AG10803 (cell line): Measurements from ENCODE around the gene KCNG4.

Experiments
- DNase-seq: peaks from one replicate; pipeline ENCODE4 v3.0.0; 2010; ENCODE audit warnings: low read depth
- H3K4me3 ChIP-seq: 2 replicates; pipeline ENCODE4 v1.5.1; 2011; ENCODE audit warnings: mild to moderate bottlenecking, low read length, control low read depth
- CTCF ChIP-seq: conservative IDR thresholded peaks from 2 replicates; pipeline ENCODE4 v1.5.1; 2011; ENCODE audit warnings: mild to moderate bottlenecking, low read length, control low read depth, inconsistent platforms

Gene KCNG4

GRCh38 chr16:84281074-84281473, 41.3 kb upstream of the KCNG4 start:
- no peak overlapping the region for H3K4me3 ChIP-seq
- peak; percentile 15 for DNase-seq
- TF ChIP-seq CTCF, result no peak

- no peak for DNase-seq
- no peak overlapping the region for H3K4me3 ChIP-seq
- no peak for TF ChIP-seq CTCF
These were observed 40.1 kb upstream of the KCNG4 start for GRCh38 chr16:84279881-84280280.

GRCh38 chr16:84278968-84279367, 39.2 kb upstream of the KCNG4 start:
- no peak for DNase-seq
- TF ChIP-seq CTCF, result no peak

GRCh38 chr16:84278333-84278732, 38.5 kb upstream of the KCNG4 start:
- no peak for DNase-seq
- no peak for TF ChIP-seq CTCF
- no peak overlapping the region for H3K4me3 ChIP-seq

More at GRCh38 chr16:84278968-84279367, 39.2 kb upstream of the KCNG4 start:
- no peak overlapping the region for H3K4me3 ChIP-seq

GRCh38 chr16:84277244-84277823, 37.5 kb upstream of the KCNG4 start:
- DNase-seq, result peak; percentile 36
- H3K4me3 ChIP-seq, result no peak overlapping the region
- TF ChIP-seq CTCF, result peak; percentile 89

GRCh38 chr16:84275585-84276151, 35.9 kb upstream of the KCNG4 start:
- H3K4me3 ChIP-seq, result no peak overlapping the region
- TF ChIP-seq CTCF, result no peak
- no peak for DNase-seq

- no peak overlapping the region for H3K4me3 ChIP-seq
- TF ChIP-seq CTCF, result no peak
- no peak for DNase-seq
These were observed 34.7 kb upstream of the KCNG4 start for GRCh38 chr16:84274515-84274914.
